IPS DF 6.9 (cell line): ENCODE measurements around the gene UPK3BL2.
"Not testable (repeated sequence)": the region's sequence is repeated elsewhere in the genome, so short reads cannot be mapped to it uniquely, and the experiment has no call there.

ENCODE experiments used
- DNase-seq: peaks from one replicate; pipeline ENCODE4 v3.0.0-alpha.2; 2013; ENCODE audit warnings: low read depth, low spot score
- H3K27ac ChIP-seq: one replicate; pipeline ENCODE4 v1.5.1; 2013; ENCODE audit warnings: low read length, control low read depth
- H3K27me3 ChIP-seq: 2 replicates; pipeline ENCODE4 v1.6.1; 2013; ENCODE audit warnings: mild to moderate bottlenecking, low read length; ENCODE audit not compliant: control insufficient read depth, insufficient read depth
- H3K36me3 ChIP-seq: 2 replicates; pipeline ENCODE4 v1.6.1; 2013; ENCODE audit warnings: low read length; ENCODE audit not compliant: control insufficient read depth, insufficient read depth
- H3K4me1 ChIP-seq: 2 replicates; pipeline ENCODE4 v1.6.1; 2013; ENCODE audit warnings: low read length; ENCODE audit not compliant: control insufficient read depth, insufficient read depth
- H3K4me3 ChIP-seq: 2 replicates; pipeline ENCODE4 v1.5.1; 2013; ENCODE audit warnings: mild to moderate bottlenecking, low read length
- H3K9me3 ChIP-seq: 2 replicates; pipeline ENCODE4 v1.6.1; 2013; ENCODE audit warnings: low read length, inconsistent platforms; ENCODE audit not compliant: control insufficient read depth, insufficient read depth
- WGBS: extraction: QIAGEN DNeasy Blood & Tissue Kit; methylation state at CpG from one replicate; pipeline ENCODE4 v1.1.7; 2013; ENCODE audit warnings: mixed read lengths, missing lambda C conversion rate; ENCODE audit not compliant: insufficient read length, insufficient coverage; 5-methylcytosine and 5-hydroxymethylcytosine counted together

UPK3BL2 gene

GRCh38 chr7:102493220-102493935 is 50.1 kb downstream of the UPK3BL2 start:
- H3K36me3 ChIP-seq, H3K4me1 ChIP-seq, H3K4me3 ChIP-seq, H3K9me3 ChIP-seq, H3K27me3 ChIP-seq, H3K27ac ChIP-seq, DNase-seq: not testable (repeated sequence)
- WGBS = no CpG with 5 or more reads among the region's 33 CpGs

- DNase-seq, H3K9me3 ChIP-seq, H3K36me3 ChIP-seq, H3K27me3 ChIP-seq, H3K4me1 ChIP-seq, H3K27ac ChIP-seq, H3K4me3 ChIP-seq: not testable (repeated sequence)
- no CpG with 5 or more reads among the region's 12 CpGs for WGBS
Observed at GRCh38 chr7:102490529-102491075, 52.9 kb downstream of the UPK3BL2 start.
